Neural progenitor cell (in vitro differentiated cells): Measurements from ENCODE around the gene EPHB1. TPM values are rescaled to one million over a fixed set of nuclear protein-coding genes. Genes with fewer than 3 reads are reported as not detected.
A peak's percentile ranks its signal among the peaks of the same experiment; 100 is the strongest.

Experiments used
- DNase-seq: peaks from one replicate; pipeline ENCODE4 v3.0.0-alpha.2; 2016; ENCODE audit warnings: low spot score
- H2AFZ ChIP-seq: fragments of 200-600 bp; sonication (generic); replicated peaks from 2 replicates; pipeline ENCODE4 v1.6.1; 2016; ENCODE audit warnings: antibody characterized with exemption
- H3F3A ChIP-seq: fragments of 200-600 bp; sonication (generic); 2 replicates; pipeline ENCODE4 v1.6.1; 2016; ENCODE audit warnings: antibody characterized with exemption, low read depth
- H3K27ac ChIP-seq: fragments of 200-600 bp; sonication (generic); 2 replicates; pipeline ENCODE4 v1.5.1; 2016; ENCODE audit warnings: mild to moderate bottlenecking
- H3K27me3 ChIP-seq: fragments of 200-600 bp; sonication (generic); 2 replicates; pipeline ENCODE4 v1.6.1; 2016; ENCODE audit warnings: mild to moderate bottlenecking, moderate library complexity
- H3K36me3 ChIP-seq: fragments of 200-600 bp; sonication (generic); 2 replicates; pipeline ENCODE4 v1.5.1; 2016
- H3K4me1 ChIP-seq: fragments of 200-600 bp; sonication (generic); 2 replicates; pipeline ENCODE4 v1.6.1; 2016; ENCODE audit warnings: mixed run types
- H3K4me2 ChIP-seq: fragments of 200-600 bp; sonication (generic); 2 replicates; pipeline ENCODE4 v1.6.1; 2016
- H3K4me3 ChIP-seq: fragments of 200-600 bp; sonication (generic); 2 replicates; pipeline ENCODE4 v1.5.1; 2016
- H3K79me2 ChIP-seq: fragments of 200-600 bp; sonication (generic); 2 replicates; pipeline ENCODE4 v1.6.1; 2016; ENCODE audit warnings: low read depth
- H3K9ac ChIP-seq: fragments of 200-600 bp; sonication (generic); 2 replicates; pipeline ENCODE4 v1.6.1; 2016
- H3K9me3 ChIP-seq: fragments of 200-600 bp; sonication (generic); 2 replicates; pipeline ENCODE4 v1.5.1; 2016; ENCODE audit warnings: low read depth
- H4K20me1 ChIP-seq: fragments of 200-600 bp; sonication (generic); 2 replicates; pipeline ENCODE4 v1.6.1; 2016; ENCODE audit warnings: low read depth
- H3K27ac Mint-ChIP-seq: 3 replicates; pipeline ENCODE4 v1.8.0; 2021; ENCODE audit warnings: mixed read lengths
- H3K27me3 Mint-ChIP-seq: 2 replicates; pipeline ENCODE4 v1.8.0; 2022; ENCODE audit warnings: low read depth, mild to moderate bottlenecking, inconsistent platforms, moderate library complexity, mixed read lengths; ENCODE audit not compliant: insufficient read depth
- H3K36me3 Mint-ChIP-seq: 3 replicates; pipeline ENCODE4 v1.8.0; 2021; ENCODE audit warnings: mixed read lengths
- H3K4me1 Mint-ChIP-seq: 3 replicates; pipeline ENCODE4 v1.8.0; 2021; ENCODE audit warnings: mixed read lengths
- H3K4me3 Mint-ChIP-seq: 3 replicates; pipeline ENCODE4 v1.8.0; 2021; ENCODE audit warnings: mild to moderate bottlenecking, moderate library complexity, mixed read lengths
- H3K9me3 Mint-ChIP-seq: 3 replicates; pipeline ENCODE4 v1.8.0; 2020; ENCODE audit warnings: mixed read lengths
- CTCF ChIP-seq: fragments of 200-600 bp; sonication (generic); IDR thresholded peaks from 2 replicates; pipeline ENCODE4 v1.5.1; 2017; ENCODE audit warnings: antibody characterized with exemption, mild to moderate bottlenecking
- EZH2 ChIP-seq: fragments of 200-600 bp; sonication (generic); IDR thresholded peaks from 2 replicates; pipeline ENCODE4 v1.6.1; 2017; ENCODE audit warnings: antibody characterized with exemption, mild to moderate bottlenecking, moderate library complexity
- EZH2phosphoT487 ChIP-seq: fragments of 200-600 bp; sonication (generic); IDR thresholded peaks from 2 replicates; pipeline ENCODE4 v1.6.1; 2017; ENCODE audit warnings: antibody characterized with exemption
- total RNA-seq: library from RNA; depleted of rRNA; stranded (reverse); fragments of >200 nt; gene quantifications from 2 replicates; pipeline ENCODE4 v1.2.3, GENCODE V29; 2015; ENCODE audit warnings: low replicate concordance

EPHB1 gene
- total RNA-seq, 1 donor from 2014 or later = 9.1 TPM

GRCh38 chr3:135085652-135086436, 290.8 kb downstream of the EPHB1 start:
- no peak overlapping the region for H3K9ac ChIP-seq

GRCh38 chr3:135087782-135088181, 292.7 kb downstream of the EPHB1 start:
- no peak overlapping the region for H3K4me2 ChIP-seq
- no peaks in the 10 kb centered on the region for H3K4me1 ChIP-seq
- no peak overlapping the region for H3K27ac ChIP-seq
- H3K27me3 ChIP-seq = no peaks in the 10 kb centered on the region
- Mint-ChIP-seq H3K4me1 (peaks cover 9% of the 10 kb centered on the region), H3K36me3 (peaks cover 2% of the 10 kb centered on the region), H3K9me3 (no peaks in the 10 kb centered on the region), H3K27ac (no peak overlapping the region), H3K4me3 (no peak overlapping the region), H3K27me3 (peaks cover under 1% of the 10 kb centered on the region)
- H3K9me3 ChIP-seq = no peaks in the 10 kb centered on the region
- H3F3A ChIP-seq = no peaks in the 10 kb centered on the region
- no peaks in the 10 kb centered on the region for H3K79me2 ChIP-seq
- no peak overlapping the region for H2AFZ ChIP-seq
- DNase-seq = no peak
- no peaks in the 10 kb centered on the region for H3K36me3 ChIP-seq
- no peaks in the 10 kb centered on the region for H4K20me1 ChIP-seq
- H3K9ac ChIP-seq = no peak overlapping the region
- H3K4me3 ChIP-seq = no peak overlapping the region
- no peak for TF ChIP-seq EZH2phosphoT487
- no peak for TF ChIP-seq CTCF
- no peak for TF ChIP-seq EZH2

More at GRCh38 chr3:135085652-135086436, 290.8 kb downstream of the EPHB1 start:
- H4K20me1 ChIP-seq = no peaks in the 10 kb centered on the region
- H3K9me3 ChIP-seq = no peaks in the 10 kb centered on the region
- H3K36me3 ChIP-seq = no peaks in the 10 kb centered on the region
- Mint-ChIP-seq H3K36me3 (peaks cover 2% of the 10 kb centered on the region), H3K27ac (peak overlapping the region; percentile 71), H3K4me3 (no peak overlapping the region), H3K4me1 (peaks cover 9% of the 10 kb centered on the region), H3K27me3 (peaks cover 2% of the 10 kb centered on the region), H3K9me3 (no peaks in the 10 kb centered on the region)
- no peaks in the 10 kb centered on the region for H3K79me2 ChIP-seq
- no peaks in the 10 kb centered on the region for H3K4me1 ChIP-seq
- no peak for DNase-seq
- no peaks in the 10 kb centered on the region for H3K27me3 ChIP-seq
- no peaks in the 10 kb centered on the region for H3F3A ChIP-seq
- H3K27ac ChIP-seq = no peak overlapping the region
- no peak overlapping the region for H3K4me3 ChIP-seq
- H3K4me2 ChIP-seq = no peak overlapping the region
- no peak overlapping the region for H2AFZ ChIP-seq
- TF ChIP-seq EZH2 (no peak), CTCF (no peak), EZH2phosphoT487 (no peak)

GRCh38 chr3:135089451-135089850, 294.4 kb downstream of the EPHB1 start:
- Histone ChIP-seq H3K27me3 (no peaks in the 10 kb centered on the region), H4K20me1 (no peaks in the 10 kb centered on the region), H3K4me2 (no peak overlapping the region), H3K36me3 (no peaks in the 10 kb centered on the region), H3K27ac (no peak overlapping the region), H3K4me1 (no peaks in the 10 kb centered on the region), H3K79me2 (no peaks in the 10 kb centered on the region), H3K9me3 (no peaks in the 10 kb centered on the region), H3F3A (no peaks in the 10 kb centered on the region), H3K4me3 (no peak overlapping the region), H2AFZ (no peak overlapping the region), H3K9ac (no peak overlapping the region)
- no peak for TF ChIP-seq CTCF
- TF ChIP-seq EZH2 = no peak
- TF ChIP-seq EZH2phosphoT487 = no peak
- Mint-ChIP-seq H3K27ac (no peak overlapping the region), H3K4me3 (no peak overlapping the region), H3K9me3 (no peaks in the 10 kb centered on the region), H3K4me1 (peaks cover 9% of the 10 kb centered on the region), H3K36me3 (peaks cover 2% of the 10 kb centered on the region), H3K27me3 (peaks cover 2% of the 10 kb centered on the region)
- DNase-seq = no peak
